ENCODE data around the gene KIF15. TPM values are rescaled to one million over a fixed set of nuclear protein-coding genes. Genes with fewer than 3 reads are reported as not detected.

Gene KIF15
- polyA plus RNA-seq, 4 donors = 0.54 to 11.1 (median 5.5) TPM

DNA sequence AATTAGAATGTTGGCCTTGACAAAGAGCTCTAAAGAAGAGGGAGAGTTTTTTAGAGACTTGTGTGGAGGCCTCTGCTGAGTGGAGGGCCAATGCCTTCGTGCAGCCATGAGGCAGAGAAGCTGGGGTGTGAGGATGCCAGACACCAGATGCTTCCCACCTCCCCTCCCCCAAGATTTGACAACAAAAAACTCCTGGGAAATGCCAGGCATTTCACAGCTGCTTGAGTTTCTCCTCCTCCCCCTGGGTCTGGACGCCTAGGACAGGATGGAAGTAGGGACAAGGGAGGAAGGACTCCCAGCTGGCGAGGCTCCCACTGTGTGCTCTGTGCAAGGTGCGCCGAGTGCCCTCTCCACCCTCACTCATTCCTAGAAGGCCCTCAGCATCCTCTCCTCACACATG, 132.9 kb downstream of the KIF15 start:
- H3K27me3 ChIP-seq (ENCODE audit: control insufficient read depth in 3 of 3, insufficient read depth in 3 of 3, low read length in 3 of 3) = peaks cover 0 to 2% (median 0%) of the 10 kb centered on the region in 3 donors
- H3K27ac ChIP-seq (ENCODE audit: low read depth in 1 of 3, low read length in 2 of 3) = no peak overlapping the region
- H3K9me3 ChIP-seq (ENCODE audit: control insufficient read depth in 2 of 2, insufficient read depth in 1 of 2, low read depth in 1 of 2, low read length in 1 of 2) = no peaks in the 10 kb centered on the region
- DNase-seq (no peak), FAIRE-seq (no peak)
- H3K4me3 ChIP-seq (ENCODE audit: low read depth in 1 of 3, low read length in 3 of 3) = no peak overlapping the region
- no peaks in the 10 kb centered on the region for H3K4me1 ChIP-seq (ENCODE audit: control insufficient read depth in 3 of 3, insufficient read depth in 2 of 3, low read depth in 1 of 3, low read length in 2 of 3)
- H3K36me3 ChIP-seq (ENCODE audit: control insufficient read depth in 3 of 3, insufficient read depth in 2 of 3, low read depth in 1 of 3, low read length in 3 of 3) = no peaks in the 10 kb centered on the region
- WGBS, 3 donors = 49 to 68% (median 50%) methylated on average over 5 of the region's 5 CpGs

DNA sequence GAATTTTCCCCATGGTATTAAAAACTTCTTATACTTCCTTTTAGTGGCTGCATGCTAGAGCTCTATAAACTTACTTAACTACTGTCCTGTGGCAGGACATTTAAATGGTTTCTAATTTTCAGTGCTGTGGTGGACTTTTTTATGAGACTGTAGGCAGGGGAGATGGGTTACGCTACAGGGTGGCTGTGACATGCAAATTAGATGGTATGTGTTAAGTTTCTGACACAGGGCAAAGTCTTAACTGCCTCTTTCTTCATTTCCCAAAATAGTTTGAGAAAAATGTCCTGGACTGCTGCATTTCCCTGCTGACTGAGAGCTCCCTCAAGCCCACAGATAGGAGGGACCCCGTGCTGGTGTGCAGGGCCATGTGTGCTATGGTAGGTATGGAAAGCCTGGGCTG, 134.8 kb downstream of the KIF15 start:
- H3K9me3 ChIP-seq (ENCODE audit: control insufficient read depth in 2 of 2, insufficient read depth in 1 of 2, low read depth in 1 of 2, low read length in 1 of 2) = no peaks in the 10 kb centered on the region
- no peak overlapping the region for H3K4me3 ChIP-seq (ENCODE audit: low read depth in 1 of 3, low read length in 3 of 3)
- 70 to 82% (median 72%) methylated on average over 2 of the region's 2 CpGs for WGBS, 3 donors
- FAIRE-seq (no peak), DNase-seq (no peak)
- no peaks in the 10 kb centered on the region for H3K4me1 ChIP-seq (ENCODE audit: control insufficient read depth in 3 of 3, insufficient read depth in 2 of 3, low read depth in 1 of 3, low read length in 2 of 3)
- H3K36me3 ChIP-seq (ENCODE audit: control insufficient read depth in 3 of 3, insufficient read depth in 2 of 3, low read depth in 1 of 3, low read length in 3 of 3) = no peaks in the 10 kb centered on the region
- H3K27me3 ChIP-seq (ENCODE audit: control insufficient read depth in 3 of 3, insufficient read depth in 3 of 3, low read length in 3 of 3) = peaks cover 0 to 2% (median 0%) of the 10 kb centered on the region in 3 donors
- H3K27ac ChIP-seq (ENCODE audit: low read depth in 1 of 3, low read length in 2 of 3) = no peak overlapping the region

DNA sequence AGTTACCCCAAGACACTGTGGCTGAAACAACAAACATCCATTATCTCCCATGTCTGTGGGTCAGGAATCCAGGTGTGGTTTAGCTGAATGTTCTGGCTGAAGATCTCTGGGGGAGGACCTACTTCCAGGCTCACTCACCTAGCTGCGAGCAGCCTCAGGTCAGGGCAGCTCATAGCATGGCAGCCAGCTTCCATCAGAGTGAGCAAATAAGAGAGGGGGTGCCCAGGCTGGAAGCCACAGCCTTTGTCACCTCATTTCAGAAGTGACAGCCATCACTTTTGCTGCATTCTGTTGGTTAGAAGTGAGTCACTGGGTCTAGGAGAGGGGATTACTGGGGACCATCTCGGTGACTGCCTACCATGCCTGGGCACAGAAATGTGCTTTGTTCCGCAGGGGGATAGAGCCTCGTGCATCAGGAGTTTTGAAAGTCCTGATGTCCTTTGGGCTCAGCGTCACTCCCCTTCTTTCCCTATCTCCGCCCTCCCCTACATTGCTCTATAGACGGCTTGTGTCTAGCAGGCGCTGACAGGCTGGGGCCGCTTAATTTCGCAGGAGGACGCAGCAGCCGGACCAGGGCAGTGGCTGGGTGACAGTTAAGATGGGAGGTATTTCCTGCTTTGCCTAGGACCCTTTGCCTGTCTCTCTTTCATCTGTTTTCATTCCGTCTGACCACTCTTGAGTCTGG, 138.2 kb downstream of the KIF15 start:
- Histone ChIP-seq H3K4me3 (ENCODE audit: low read depth in 1 of 3, low read length in 3 of 3) (no peak overlapping the region), H3K4me1 (ENCODE audit: control insufficient read depth in 3 of 3, insufficient read depth in 2 of 3, low read depth in 1 of 3, low read length in 2 of 3) (no peaks in the 10 kb centered on the region), H3K36me3 (ENCODE audit: control insufficient read depth in 3 of 3, insufficient read depth in 2 of 3, low read depth in 1 of 3, low read length in 3 of 3) (no peaks in the 10 kb centered on the region), H3K27me3 (ENCODE audit: control insufficient read depth in 3 of 3, insufficient read depth in 3 of 3, low read length in 3 of 3) (peaks cover 0 to 2% (median 2%) of the 10 kb centered on the region in 3 donors), H3K9me3 (ENCODE audit: control insufficient read depth in 2 of 2, insufficient read depth in 1 of 2, low read depth in 1 of 2, low read length in 1 of 2) (no peaks in the 10 kb centered on the region), H3K27ac (ENCODE audit: low read depth in 1 of 3, low read length in 2 of 3) (no peak overlapping the region)
- no peak for DNase-seq
- no peak for FAIRE-seq
- 56 to 70% (median 67%) methylated on average over 13 of the region's 13 CpGs for WGBS, 3 donors

DNA sequence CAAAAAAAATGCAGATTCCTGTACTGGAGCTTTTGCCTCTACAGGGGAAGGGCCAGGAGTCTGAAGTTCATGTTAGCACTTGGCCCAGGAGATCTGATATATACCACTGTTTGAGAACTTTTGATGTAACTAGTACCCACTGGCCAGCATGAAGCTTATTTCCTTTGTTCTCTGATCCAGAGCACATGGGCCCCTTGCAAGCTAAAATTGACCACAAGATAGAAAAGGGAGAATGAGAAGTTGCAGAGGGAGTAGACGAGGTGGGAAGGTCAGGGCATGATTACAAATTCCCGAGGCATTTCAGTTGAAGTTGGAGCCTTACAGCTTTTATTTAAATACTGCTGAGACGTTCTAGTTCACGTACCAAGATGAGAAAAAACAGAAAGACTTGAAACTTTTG, 141.0 kb downstream of the KIF15 start:
- H3K27ac ChIP-seq (ENCODE audit: low read depth in 1 of 3, low read length in 2 of 3) = no peak overlapping the region
- 48 to 64% (median 56%) methylated on average over 4 of the region's 4 CpGs for WGBS, 3 donors
- no peak overlapping the region for H3K4me3 ChIP-seq (ENCODE audit: low read depth in 1 of 3, low read length in 3 of 3)
- H3K27me3 ChIP-seq (ENCODE audit: control insufficient read depth in 3 of 3, insufficient read depth in 3 of 3, low read length in 3 of 3) = peaks cover 0 to 2% (median 2%) of the 10 kb centered on the region in 3 donors
- no peaks in the 10 kb centered on the region for H3K9me3 ChIP-seq (ENCODE audit: control insufficient read depth in 2 of 2, insufficient read depth in 1 of 2, low read depth in 1 of 2, low read length in 1 of 2)
- DNase-seq (no peak), FAIRE-seq (no peak)
- no peaks in the 10 kb centered on the region for H3K4me1 ChIP-seq (ENCODE audit: control insufficient read depth in 3 of 3, insufficient read depth in 2 of 3, low read depth in 1 of 3, low read length in 2 of 3)
- H3K36me3 ChIP-seq (ENCODE audit: control insufficient read depth in 3 of 3, insufficient read depth in 2 of 3, low read depth in 1 of 3, low read length in 3 of 3) = no peaks in the 10 kb centered on the region

Other genes with a start within 250 kb of the KIF15 start
- 1 to 10 TPM in 2 of 4 donors, under 1 TPM in 2; 0.22 to 8.1 (median 1.1) TPM for gene ZKSCAN7, start 206.6 kb upstream of the KIF15 start, polyA plus RNA-seq
- 1 to 10 TPM in 1 of 4 donors, under 1 TPM in 2, not detected in 1; 0.27 to 4.9 (median 0.51) TPM for gene ZNF660, start 176.8 kb upstream of the KIF15 start, polyA plus RNA-seq
- 10 to 100 TPM in 1 of 4 donors, 1 to 10 TPM in 3; 5.7 to 23.0 (median 7.6) TPM for gene ZNF197, start 136.8 kb upstream of the KIF15 start, polyA plus RNA-seq
- 1 to 10 TPM; 3.1 to 7.8 (median 5.0) TPM for gene ZNF35, start 113.1 kb upstream of the KIF15 start, polyA plus RNA-seq
- 10 to 100 TPM in 1 of 4 donors, 1 to 10 TPM in 3; 1.3 to 10.7 (median 1.8) TPM for gene ZNF502, start 49.1 kb upstream of the KIF15 start, polyA plus RNA-seq
- 1 to 10 TPM in 3 of 4 donors, under 1 TPM in 1; 0.89 to 5.0 (median 1.5) TPM for gene ZNF501, start 32.2 kb upstream of the KIF15 start, polyA plus RNA-seq
- gene KIAA1143, start 175 bp upstream of the KIF15 start, polyA plus RNA-seq = 10 to 100 TPM in 2 of 4 donors, 1 to 10 TPM in 2; 6.7 to 24.7 (median 10.3) TPM
- gene TMEM42, start 100.1 kb downstream of the KIF15 start, polyA plus RNA-seq = 10 to 100 TPM in 3 of 4 donors, 1 to 10 TPM in 1; 6.2 to 19.4 (median 14.3) TPM
- gene TGM4, start 112.8 kb downstream of the KIF15 start, polyA plus RNA-seq = under 1 TPM in 1 of 4 donors, not detected in 3; 0.04 TPM
- gene ZDHHC3, start 214.4 kb downstream of the KIF15 start, polyA plus RNA-seq = 10 to 100 TPM; 54.3 to 91.3 (median 58.3) TPM
- gene EXOSC7, start 214.4 kb downstream of the KIF15 start, polyA plus RNA-seq = 10 to 100 TPM; 21.9 to 39.4 (median 30.4) TPM